MM.1S (cell line): Measurements from ENCODE around the gene TSR1.

Experiments used
- EZH2 ChIP-seq: fragments of 300-600 bp; sonication (generic); optimal IDR thresholded peaks from 2 replicates; pipeline ENCODE3; 2017; ENCODE audit warnings: low read depth, mild to moderate bottlenecking, antibody characterized with exemption, low read length, mixed read lengths
- EZH2phosphoT487 ChIP-seq: fragments of 300-600 bp; sonication (generic); IDR thresholded peaks from 2 replicates; pipeline ENCODE4 v1.6.1; 2018; ENCODE audit warnings: antibody characterized with exemption, low read length
- TF ChIP-seq, protein P1 (sequence below): fragments of 300-600 bp; sonication (generic); IDR thresholded peaks from 2 replicates; pipeline ENCODE4 v1.5.1; 2016; ENCODE audit warnings: antibody characterized with exemption, low read length, mixed read lengths

DNA sequence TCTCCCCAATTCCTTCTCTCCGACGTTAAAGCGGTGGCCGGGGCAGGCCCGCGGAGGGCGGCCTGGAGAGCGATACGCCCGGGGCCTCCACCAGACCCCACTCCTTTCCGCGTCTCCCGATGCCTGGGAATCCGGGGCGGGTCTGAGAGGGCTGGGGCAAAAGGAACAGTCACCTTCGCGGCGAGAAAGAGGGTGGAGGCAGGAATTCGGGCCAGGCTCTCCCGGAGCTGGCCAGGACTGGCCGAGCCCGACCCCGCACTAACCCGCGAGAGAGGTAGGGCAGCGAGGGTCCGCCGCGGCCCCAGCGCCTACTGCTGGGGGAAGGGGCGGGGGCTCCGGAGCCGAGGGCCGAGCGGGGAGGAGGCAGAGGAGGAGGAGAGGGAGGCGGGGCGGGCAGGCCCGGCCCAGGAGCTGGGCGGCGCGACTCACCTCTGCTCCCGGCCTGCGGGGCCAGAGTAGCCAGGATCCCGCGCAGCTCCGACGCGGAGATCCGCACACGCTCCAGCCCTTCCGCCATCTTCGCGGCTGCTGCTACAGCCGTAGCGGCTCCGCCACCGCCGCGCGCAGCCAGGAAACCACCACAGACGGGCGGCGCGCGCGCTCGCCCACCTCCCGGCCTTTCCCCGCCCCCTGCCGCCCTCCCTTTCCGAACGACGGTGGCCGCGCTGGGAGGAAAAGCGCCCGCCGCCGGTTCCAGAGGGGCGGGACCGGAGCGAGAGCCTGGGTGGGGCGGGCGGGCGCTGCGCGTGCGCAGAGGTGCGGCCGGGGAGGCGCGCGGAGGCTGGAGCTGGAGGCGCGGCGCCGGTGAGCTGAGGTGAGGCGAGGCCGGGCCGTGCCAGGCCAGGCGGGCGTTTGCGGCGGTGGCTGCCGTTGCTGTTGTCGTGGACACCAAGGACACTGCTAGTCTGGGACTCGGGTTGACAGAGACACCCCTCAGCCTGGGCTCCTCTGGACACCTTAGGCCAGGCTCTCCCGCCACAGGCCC, 32.8 kb downstream of the TSR1 start, which contains the start of the genes SMG6 and SRR:
- TF ChIP-seq, protein P1, sequence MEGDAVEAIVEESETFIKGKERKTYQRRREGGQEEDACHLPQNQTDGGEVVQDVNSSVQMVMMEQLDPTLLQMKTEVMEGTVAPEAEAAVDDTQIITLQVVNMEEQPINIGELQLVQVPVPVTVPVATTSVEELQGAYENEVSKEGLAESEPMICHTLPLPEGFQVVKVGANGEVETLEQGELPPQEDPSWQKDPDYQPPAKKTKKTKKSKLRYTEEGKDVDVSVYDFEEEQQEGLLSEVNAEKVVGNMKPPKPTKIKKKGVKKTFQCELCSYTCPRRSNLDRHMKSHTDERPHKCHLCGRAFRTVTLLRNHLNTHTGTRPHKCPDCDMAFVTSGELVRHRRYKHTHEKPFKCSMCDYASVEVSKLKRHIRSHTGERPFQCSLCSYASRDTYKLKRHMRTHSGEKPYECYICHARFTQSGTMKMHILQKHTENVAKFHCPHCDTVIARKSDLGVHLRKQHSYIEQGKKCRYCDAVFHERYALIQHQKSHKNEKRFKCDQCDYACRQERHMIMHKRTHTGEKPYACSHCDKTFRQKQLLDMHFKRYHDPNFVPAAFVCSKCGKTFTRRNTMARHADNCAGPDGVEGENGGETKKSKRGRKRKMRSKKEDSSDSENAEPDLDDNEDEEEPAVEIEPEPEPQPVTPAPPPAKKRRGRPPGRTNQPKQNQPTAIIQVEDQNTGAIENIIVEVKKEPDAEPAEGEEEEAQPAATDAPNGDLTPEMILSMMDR: no peak
- no peak for TF ChIP-seq EZH2phosphoT487
- TF ChIP-seq EZH2: no peak
